Measurements from ENCODE around the gene GNG8. TPM values are rescaled to one million over a fixed set of nuclear protein-coding genes. Genes with fewer than 3 reads are reported as not detected.

Gene GNG8
- total and polyA plus RNA-seq, 2 of the 13 experiments (the other 11 are each of a cell fraction or from before 2014, with no cell fraction given), result not detected

DNA sequence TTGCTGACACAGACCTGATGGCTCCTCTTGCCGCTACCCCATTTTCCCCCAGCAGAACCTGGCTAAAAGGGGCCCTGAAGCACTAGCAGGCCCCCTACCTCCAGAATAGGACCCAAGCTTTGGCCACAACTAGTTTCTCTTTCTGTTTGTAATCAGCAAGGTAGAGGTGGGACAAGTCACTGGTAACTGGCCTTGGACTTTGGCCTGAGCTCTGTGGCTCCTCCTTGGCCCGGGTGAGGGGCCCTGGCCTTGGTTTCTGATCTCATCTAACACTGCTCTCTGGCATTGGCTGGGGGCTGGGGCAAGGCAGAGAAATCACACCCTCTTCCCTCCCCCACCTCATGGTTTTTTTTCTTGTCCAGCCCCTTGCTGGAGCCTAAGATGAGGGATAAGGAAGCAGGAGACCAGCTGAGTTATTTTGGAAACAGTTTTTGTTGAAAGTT lies 32.8 kb downstream of the GNG8 start (continued):
- TF ChIP-seq ARID5B (CRISPR knock-in tag; IDR thresholded peaks at IDR 0.05), result peak; percentile 78
- TF ChIP-seq ZNF33B (CRISPR knock-in tag; IDR thresholded peaks at IDR 0.05), result no peak
- TF ChIP-seq ZMYM4 (CRISPR knock-in tag; IDR thresholded peaks at IDR 0.05), result 0 out of 2 replicates have a peak, but pooled peaks have one; percentile 36
- no peak; the same call in 1 of the 2 replicates for TF ChIP-seq ZBTB38 (CRISPR knock-in tag; IDR thresholded peaks at IDR 0.05)
- TF ChIP-seq BRCA1 (CRISPR knock-in tag; IDR thresholded peaks at IDR 0.05), result no peak
- no peak for TF ChIP-seq GABPA (IDR thresholded peaks at IDR 0.05; ENCODE audit: low read depth, low read length)
- peak; percentile 10; the same call in 1 of the 2 replicates for TF ChIP-seq GABPA (CRISPR knock-in tag; IDR thresholded peaks at IDR 0.05; ENCODE audit: low read depth)
- TF ChIP-seq STAG1 (CRISPR knock-in tag; IDR thresholded peaks at IDR 0.05), result no peak
- TF ChIP-seq ZNF138 (CRISPR knock-in tag; IDR thresholded peaks at IDR 0.05; ENCODE audit: low read depth), result no peak
- TF ChIP-seq, protein P1, sequence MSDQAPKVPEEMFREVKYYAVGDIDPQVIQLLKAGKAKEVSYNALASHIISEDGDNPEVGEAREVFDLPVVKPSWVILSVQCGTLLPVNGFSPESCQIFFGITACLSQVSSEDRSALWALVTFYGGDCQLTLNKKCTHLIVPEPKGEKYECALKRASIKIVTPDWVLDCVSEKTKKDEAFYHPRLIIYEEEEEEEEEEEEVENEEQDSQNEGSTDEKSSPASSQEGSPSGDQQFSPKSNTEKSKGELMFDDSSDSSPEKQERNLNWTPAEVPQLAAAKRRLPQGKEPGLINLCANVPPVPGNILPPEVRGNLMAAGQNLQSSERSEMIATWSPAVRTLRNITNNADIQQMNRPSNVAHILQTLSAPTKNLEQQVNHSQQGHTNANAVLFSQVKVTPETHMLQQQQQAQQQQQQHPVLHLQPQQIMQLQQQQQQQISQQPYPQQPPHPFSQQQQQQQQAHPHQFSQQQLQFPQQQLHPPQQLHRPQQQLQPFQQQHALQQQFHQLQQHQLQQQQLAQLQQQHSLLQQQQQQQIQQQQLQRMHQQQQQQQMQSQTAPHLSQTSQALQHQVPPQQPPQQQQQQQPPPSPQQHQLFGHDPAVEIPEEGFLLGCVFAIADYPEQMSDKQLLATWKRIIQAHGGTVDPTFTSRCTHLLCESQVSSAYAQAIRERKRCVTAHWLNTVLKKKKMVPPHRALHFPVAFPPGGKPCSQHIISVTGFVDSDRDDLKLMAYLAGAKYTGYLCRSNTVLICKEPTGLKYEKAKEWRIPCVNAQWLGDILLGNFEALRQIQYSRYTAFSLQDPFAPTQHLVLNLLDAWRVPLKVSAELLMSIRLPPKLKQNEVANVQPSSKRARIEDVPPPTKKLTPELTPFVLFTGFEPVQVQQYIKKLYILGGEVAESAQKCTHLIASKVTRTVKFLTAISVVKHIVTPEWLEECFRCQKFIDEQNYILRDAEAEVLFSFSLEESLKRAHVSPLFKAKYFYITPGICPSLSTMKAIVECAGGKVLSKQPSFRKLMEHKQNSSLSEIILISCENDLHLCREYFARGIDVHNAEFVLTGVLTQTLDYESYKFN (CRISPR knock-in tag; conservative IDR thresholded peaks at IDR 0.05), result peak; percentile 93
- TF ChIP-seq, protein P2, sequence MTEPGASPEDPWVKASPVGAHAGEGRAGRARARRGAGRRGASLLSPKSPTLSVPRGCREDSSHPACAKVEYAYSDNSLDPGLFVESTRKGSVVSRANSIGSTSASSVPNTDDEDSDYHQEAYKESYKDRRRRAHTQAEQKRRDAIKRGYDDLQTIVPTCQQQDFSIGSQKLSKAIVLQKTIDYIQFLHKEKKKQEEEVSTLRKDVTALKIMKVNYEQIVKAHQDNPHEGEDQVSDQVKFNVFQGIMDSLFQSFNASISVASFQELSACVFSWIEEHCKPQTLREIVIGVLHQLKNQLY (CRISPR knock-in tag; IDR thresholded peaks at IDR 0.05), result no peak
- no peak for TF ChIP-seq JUNB (CRISPR knock-in tag; IDR thresholded peaks at IDR 0.05; ENCODE audit: borderline replicate concordance)
- TF ChIP-seq SIX4 (CRISPR knock-in tag; IDR thresholded peaks at IDR 0.05), result peak; percentile 50; the same call in 1 of the 2 replicates
- no peak for TF ChIP-seq CCDC6 (CRISPR knock-in tag; IDR thresholded peaks at IDR 0.05)
- TF ChIP-seq HOXA7 (CRISPR knock-in tag; IDR thresholded peaks at IDR 0.05), result no peak
- no peak for TF ChIP-seq MYPOP (CRISPR knock-in tag; IDR thresholded peaks at IDR 0.05)
- TF ChIP-seq, protein P3, sequence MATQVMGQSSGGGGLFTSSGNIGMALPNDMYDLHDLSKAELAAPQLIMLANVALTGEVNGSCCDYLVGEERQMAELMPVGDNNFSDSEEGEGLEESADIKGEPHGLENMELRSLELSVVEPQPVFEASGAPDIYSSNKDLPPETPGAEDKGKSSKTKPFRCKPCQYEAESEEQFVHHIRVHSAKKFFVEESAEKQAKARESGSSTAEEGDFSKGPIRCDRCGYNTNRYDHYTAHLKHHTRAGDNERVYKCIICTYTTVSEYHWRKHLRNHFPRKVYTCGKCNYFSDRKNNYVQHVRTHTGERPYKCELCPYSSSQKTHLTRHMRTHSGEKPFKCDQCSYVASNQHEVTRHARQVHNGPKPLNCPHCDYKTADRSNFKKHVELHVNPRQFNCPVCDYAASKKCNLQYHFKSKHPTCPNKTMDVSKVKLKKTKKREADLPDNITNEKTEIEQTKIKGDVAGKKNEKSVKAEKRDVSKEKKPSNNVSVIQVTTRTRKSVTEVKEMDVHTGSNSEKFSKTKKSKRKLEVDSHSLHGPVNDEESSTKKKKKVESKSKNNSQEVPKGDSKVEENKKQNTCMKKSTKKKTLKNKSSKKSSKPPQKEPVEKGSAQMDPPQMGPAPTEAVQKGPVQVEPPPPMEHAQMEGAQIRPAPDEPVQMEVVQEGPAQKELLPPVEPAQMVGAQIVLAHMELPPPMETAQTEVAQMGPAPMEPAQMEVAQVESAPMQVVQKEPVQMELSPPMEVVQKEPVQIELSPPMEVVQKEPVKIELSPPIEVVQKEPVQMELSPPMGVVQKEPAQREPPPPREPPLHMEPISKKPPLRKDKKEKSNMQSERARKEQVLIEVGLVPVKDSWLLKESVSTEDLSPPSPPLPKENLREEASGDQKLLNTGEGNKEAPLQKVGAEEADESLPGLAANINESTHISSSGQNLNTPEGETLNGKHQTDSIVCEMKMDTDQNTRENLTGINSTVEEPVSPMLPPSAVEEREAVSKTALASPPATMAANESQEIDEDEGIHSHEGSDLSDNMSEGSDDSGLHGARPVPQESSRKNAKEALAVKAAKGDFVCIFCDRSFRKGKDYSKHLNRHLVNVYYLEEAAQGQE (IDR thresholded peaks at IDR 0.05; ENCODE audit: borderline replicate concordance in 1 of 2, low read depth in 1 of 2, low read length in 2 of 2), result 0 out of 4 replicates have a peak, but pooled peaks of 1 of the 2 experiments have one; percentile 27
